HL-60 (cell line): ENCODE results near the gene GNG7.

Source experiments
- CTCF ChIP-seq: IDR thresholded peaks from one replicate; pipeline ENCODE4 v1.5.1; 2011; ENCODE audit warnings: low read length, control low read depth, inconsistent platforms; ENCODE audit not compliant: insufficient read depth
- GABPA ChIP-seq: IDR thresholded peaks from 2 replicates; pipeline ENCODE4 v1.6.1; 2012; ENCODE audit warnings: low read depth
- POLR2AphosphoS5 ChIP-seq: IDR thresholded peaks from 2 replicates; pipeline ENCODE4 v1.6.1; 2012; ENCODE audit warnings: low read depth
- REST ChIP-seq: IDR thresholded peaks from 2 replicates; pipeline ENCODE4 v1.6.1; 2012; ENCODE audit warnings: low read depth; ENCODE audit not compliant: insufficient replicate concordance
- SPI1 ChIP-seq: IDR thresholded peaks from 2 replicates; pipeline ENCODE4 v1.6.1; 2012; ENCODE audit warnings: low read depth, mild to moderate bottlenecking, borderline replicate concordance

DNA sequence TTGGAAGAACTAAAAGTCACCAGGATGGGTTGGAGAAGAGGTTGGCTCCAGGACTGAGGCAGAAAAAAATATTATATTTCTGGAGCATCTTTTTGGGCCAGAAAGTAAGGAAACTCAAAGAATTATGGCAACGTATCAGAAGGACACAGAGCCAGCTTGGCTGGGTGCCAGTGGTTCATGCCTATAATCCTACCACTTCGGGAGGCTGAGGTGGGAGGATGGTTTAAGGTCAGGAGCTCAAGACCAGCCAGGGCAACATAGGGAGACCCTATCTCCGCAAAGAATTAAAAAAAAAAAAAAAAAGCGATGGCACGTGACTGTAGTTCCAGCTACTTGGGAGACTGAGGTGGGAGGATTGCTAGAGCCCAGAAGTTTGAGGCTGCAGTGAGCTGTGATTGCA lies 118.5 kb downstream of the GNG7 start:
- TF ChIP-seq CTCF (no peak), GABPA (no peak), REST (no peak), SPI1 (no peak), POLR2AphosphoS5 (no peak)
